Liver (tissue), 9 donors: ENCODE results near the gene SLC34A3. TPM values are rescaled to one million over a fixed set of nuclear protein-coding genes. Genes with fewer than 3 reads are reported as not detected.

Experiments used
- DNase-seq: peaks from one replicate; pipeline ENCODE4 v3.0.0-alpha.2; 2017; ENCODE audit warnings: low spot score
- H3K27ac ChIP-seq, 2 donors: one replicate each; pipeline ENCODE4 v1.7.0; 2013; ENCODE audit warnings: inconsistent platforms in 2 of 2, low read length in 2 of 2, control low read depth in 1 of 2, low read depth in 1 of 2, mild to moderate bottlenecking in 1 of 2
- H3K27me3 ChIP-seq, 4 donors: one replicate each; pipeline versions ENCODE4 v1.6.1 to v1.7.0; 2013; ENCODE audit warnings: low read length in 3 of 4, inconsistent platforms in 1 of 4, mild to moderate bottlenecking in 1 of 4, moderate library complexity in 1 of 4; ENCODE audit not compliant: control insufficient read depth in 4 of 4, insufficient read depth in 4 of 4
- H3K36me3 ChIP-seq, 4 donors: one replicate each; pipeline versions ENCODE4 v1.6.1 to v1.7.0; 2013; ENCODE audit warnings: low read length in 3 of 4, mild to moderate bottlenecking in 3 of 4, low read depth in 1 of 4, moderate library complexity in 1 of 4; ENCODE audit not compliant: control insufficient read depth in 4 of 4, insufficient read depth in 3 of 4
- H3K4me1 ChIP-seq, 4 donors: one replicate each; pipeline versions ENCODE4 v1.6.1 to v1.7.0; 2013; ENCODE audit warnings: low read length in 3 of 4, mild to moderate bottlenecking in 3 of 4, moderate library complexity in 1 of 4; ENCODE audit not compliant: control insufficient read depth in 4 of 4, insufficient read depth in 4 of 4
- H3K4me3 ChIP-seq, 3 donors: one replicate each; pipeline versions ENCODE4 v1.6.1 to v1.7.0; 2013; ENCODE audit warnings: low read length in 3 of 3, control low read depth in 1 of 3, low read depth in 1 of 3, mild to moderate bottlenecking in 1 of 3
- H3K9ac ChIP-seq, 2 donors: one replicate each; pipeline ENCODE4 v1.7.0; 2013; ENCODE audit warnings: low read length in 2 of 2, mild to moderate bottlenecking in 2 of 2, moderate library complexity in 2 of 2, control low read depth in 1 of 2, low read depth in 1 of 2
- H3K9me3 ChIP-seq, 4 donors: one replicate each; pipeline versions ENCODE4 v1.6.1 to v1.7.0; 2013; ENCODE audit warnings: low read length in 3 of 4; ENCODE audit not compliant: control insufficient read depth in 4 of 4
- EGR1 ChIP-seq, 2 donors: IDR thresholded peaks; 2 replicates each; pipeline ENCODE4 v1.6.1; 2016 to 2018; ENCODE audit warnings: antibody characterized with exemption in 2 of 2, low read depth in 2 of 2
- FOXA1 ChIP-seq: IDR thresholded peaks from 2 replicates; pipeline ENCODE4 v1.6.1; 2016; ENCODE audit warnings: antibody characterized with exemption
- FOXA2 ChIP-seq: IDR thresholded peaks from 2 replicates; pipeline ENCODE4 v1.6.1; 2016; ENCODE audit warnings: antibody characterized with exemption
- GABPA ChIP-seq, 2 donors: IDR thresholded peaks in 1 of 2; conservative IDR thresholded peaks in 1 of 2; 2 replicates each; pipeline ENCODE4 v1.6.1; 2016; ENCODE audit warnings: antibody characterized with exemption in 2 of 2, mild to moderate bottlenecking in 1 of 2, moderate library complexity in 1 of 2
- HNF4A ChIP-seq, 2 donors: conservative IDR thresholded peaks; 2 replicates each; pipeline ENCODE4 v1.6.1; 2016; ENCODE audit warnings: antibody characterized with exemption in 2 of 2, mild to moderate bottlenecking in 2 of 2
- HNF4G ChIP-seq: IDR thresholded peaks from 2 replicates; pipeline ENCODE4 v1.6.1; 2016; ENCODE audit warnings: antibody characterized with exemption
- JUND ChIP-seq, 2 donors: IDR thresholded peaks; 2 replicates each; pipeline ENCODE4 v1.6.1; 2016; ENCODE audit warnings: antibody characterized with exemption in 2 of 2
- NR2F2 ChIP-seq: IDR thresholded peaks from 2 replicates; pipeline ENCODE4 v1.6.1; 2016; ENCODE audit warnings: antibody characterized with exemption
- RAD21 ChIP-seq, 2 donors: IDR thresholded peaks; 2 replicates each; pipeline ENCODE4 v1.6.1; 2016; ENCODE audit warnings: antibody characterized with exemption in 2 of 2, mild to moderate bottlenecking in 2 of 2
- RXRA ChIP-seq, 2 donors: IDR thresholded peaks; 2 replicates each; pipeline ENCODE4 v1.6.1; 2017 to 2018; ENCODE audit warnings: antibody characterized with exemption in 2 of 2, mild to moderate bottlenecking in 1 of 2
- SP1 ChIP-seq: IDR thresholded peaks from 2 replicates; pipeline ENCODE4 v1.6.1; 2018; ENCODE audit warnings: antibody characterized with exemption, mild to moderate bottlenecking
- TAF1 ChIP-seq: conservative IDR thresholded peaks from 2 replicates; pipeline ENCODE4 v1.6.1; 2016; ENCODE audit warnings: antibody characterized with exemption, mild to moderate bottlenecking
- YY1 ChIP-seq: IDR thresholded peaks from 2 replicates; pipeline ENCODE4 v1.6.1; 2016; ENCODE audit warnings: antibody characterized with exemption, mild to moderate bottlenecking
- WGBS: extraction: QIAGEN DNeasy Blood & Tissue Kit; methylation state at CpG from one replicate; pipeline ENCODE4 v1.1.7; 2013; 5-methylcytosine and 5-hydroxymethylcytosine counted together
- polyA plus RNA-seq, 2 donors: library from polyadenylated mRNA; stranded (reverse) in 1 of 2; unstranded in 1 of 2; fragments of 200-250 nt in 1 of 2; fragments of >200 nt in 1 of 2; fragmentation: Nextera tagmentation in 1 of 2; extraction: Ambion mirVana in 1 of 2; gene quantifications; one replicate each; pipeline versions ENCODE4 v1.2.1 to v1.2.3, GENCODE V29; 2013 to 2015
- total RNA-seq, 2 donors: library from RNA; depleted of rRNA; stranded (reverse); fragments of >200 nt; gene quantifications; one replicate each; pipeline ENCODE4 v1.2.3, GENCODE V29; 2014
- TF ChIP-seq, protein P1 (sequence below): IDR thresholded peaks from 2 replicates; pipeline ENCODE4 v1.6.1; 2016; ENCODE audit warnings: antibody characterized with exemption
- TF ChIP-seq, protein P2 (sequence below): IDR thresholded peaks from 2 replicates; pipeline ENCODE4 v1.6.1; 2016; ENCODE audit warnings: antibody characterized with exemption
- TF ChIP-seq, protein P3 (sequence below): fragments of 150-350 bp; IDR thresholded peaks from 2 replicates; pipeline ENCODE4 v1.5.1; 2017; ENCODE audit warnings: improper control_type of control experiment, low read depth, low read length; ENCODE audit not compliant: missing input control
- TF ChIP-seq, protein P4 (sequence below): IDR thresholded peaks from 2 replicates; pipeline ENCODE4 v1.6.1; 2016; ENCODE audit warnings: antibody characterized with exemption
- TF ChIP-seq, protein P5 (sequence below): IDR thresholded peaks from 2 replicates; pipeline ENCODE4 v1.6.1; 2016; ENCODE audit warnings: antibody characterized with exemption, mild to moderate bottlenecking
- donor health status: healthy.
- donor health status: healthy.
- donor health status: healthy.
- donor health status: healthy.
- donor health status: healthy.

The SLC34A3 gene
- total and polyA plus RNA-seq, 4 donors = not detected

DNA sequence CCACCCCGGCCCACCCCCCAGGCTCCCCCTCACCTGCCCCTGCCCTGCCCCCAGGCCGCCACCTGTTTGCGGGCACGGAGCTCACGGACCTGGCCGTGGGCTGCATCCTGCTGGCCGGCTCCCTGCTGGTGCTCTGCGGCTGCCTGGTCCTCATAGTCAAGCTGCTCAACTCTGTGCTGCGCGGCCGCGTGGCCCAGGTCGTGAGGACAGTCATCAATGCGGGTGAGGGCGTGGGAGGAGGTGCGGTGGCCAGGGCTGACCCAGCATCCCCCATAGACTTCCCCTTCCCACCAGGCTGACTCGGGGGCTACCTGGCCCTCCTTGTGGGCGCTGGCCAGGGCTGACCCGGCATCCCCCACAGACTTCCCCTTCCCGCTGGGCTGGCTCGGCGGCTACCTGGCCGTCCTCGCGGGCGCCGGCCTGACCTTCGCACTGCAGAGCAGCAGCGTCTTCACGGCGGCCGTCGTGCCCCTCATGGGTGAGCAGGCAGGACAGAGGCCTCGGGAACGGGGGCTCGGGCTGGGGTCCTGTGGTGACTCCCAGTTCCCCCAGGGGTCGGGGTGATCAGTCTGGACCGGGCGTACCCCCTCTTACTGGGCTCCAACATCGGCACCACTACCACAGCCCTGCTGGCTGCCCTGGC, 3.5 kb downstream of the SLC34A3 start:
- WGBS = 39% methylated on average over 40 of the region's 40 CpGs
- Histone ChIP-seq H3K4me1 (peaks cover 5 to 21% (median 8%) of the 10 kb centered on the region in 4 donors), H3K27me3 (no peaks in the 10 kb centered on the region), H3K27ac (no peak overlapping the region), H3K36me3 (no peaks in the 10 kb centered on the region), H3K9me3 (no peaks in the 10 kb centered on the region), H3K9ac (no peak overlapping the region), H3K4me3 (no peak overlapping the region)
- DNase-seq = no peak
- TF ChIP-seq YY1 = no peak
- TF ChIP-seq, protein P1, sequence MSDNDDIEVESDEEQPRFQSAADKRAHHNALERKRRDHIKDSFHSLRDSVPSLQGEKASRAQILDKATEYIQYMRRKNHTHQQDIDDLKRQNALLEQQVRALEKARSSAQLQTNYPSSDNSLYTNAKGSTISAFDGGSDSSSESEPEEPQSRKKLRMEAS = no peak
- TF ChIP-seq RXRA (IDR thresholded peaks at IDR 0.05) = no peak
- TF ChIP-seq FOXA2 = no peak
- TF ChIP-seq, protein P2, sequence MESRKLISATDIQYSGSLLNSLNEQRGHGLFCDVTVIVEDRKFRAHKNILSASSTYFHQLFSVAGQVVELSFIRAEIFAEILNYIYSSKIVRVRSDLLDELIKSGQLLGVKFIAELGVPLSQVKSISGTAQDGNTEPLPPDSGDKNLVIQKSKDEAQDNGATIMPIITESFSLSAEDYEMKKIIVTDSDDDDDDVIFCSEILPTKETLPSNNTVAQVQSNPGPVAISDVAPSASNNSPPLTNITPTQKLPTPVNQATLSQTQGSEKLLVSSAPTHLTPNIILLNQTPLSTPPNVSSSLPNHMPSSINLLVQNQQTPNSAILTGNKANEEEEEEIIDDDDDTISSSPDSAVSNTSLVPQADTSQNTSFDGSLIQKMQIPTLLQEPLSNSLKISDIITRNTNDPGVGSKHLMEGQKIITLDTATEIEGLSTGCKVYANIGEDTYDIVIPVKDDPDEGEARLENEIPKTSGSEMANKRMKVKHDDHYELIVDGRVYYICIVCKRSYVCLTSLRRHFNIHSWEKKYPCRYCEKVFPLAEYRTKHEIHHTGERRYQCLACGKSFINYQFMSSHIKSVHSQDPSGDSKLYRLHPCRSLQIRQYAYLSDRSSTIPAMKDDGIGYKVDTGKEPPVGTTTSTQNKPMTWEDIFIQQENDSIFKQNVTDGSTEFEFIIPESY = no peak
- TF ChIP-seq HNF4A (conservative IDR thresholded peaks at IDR 0.05) = no peak
- TF ChIP-seq, protein P3, sequence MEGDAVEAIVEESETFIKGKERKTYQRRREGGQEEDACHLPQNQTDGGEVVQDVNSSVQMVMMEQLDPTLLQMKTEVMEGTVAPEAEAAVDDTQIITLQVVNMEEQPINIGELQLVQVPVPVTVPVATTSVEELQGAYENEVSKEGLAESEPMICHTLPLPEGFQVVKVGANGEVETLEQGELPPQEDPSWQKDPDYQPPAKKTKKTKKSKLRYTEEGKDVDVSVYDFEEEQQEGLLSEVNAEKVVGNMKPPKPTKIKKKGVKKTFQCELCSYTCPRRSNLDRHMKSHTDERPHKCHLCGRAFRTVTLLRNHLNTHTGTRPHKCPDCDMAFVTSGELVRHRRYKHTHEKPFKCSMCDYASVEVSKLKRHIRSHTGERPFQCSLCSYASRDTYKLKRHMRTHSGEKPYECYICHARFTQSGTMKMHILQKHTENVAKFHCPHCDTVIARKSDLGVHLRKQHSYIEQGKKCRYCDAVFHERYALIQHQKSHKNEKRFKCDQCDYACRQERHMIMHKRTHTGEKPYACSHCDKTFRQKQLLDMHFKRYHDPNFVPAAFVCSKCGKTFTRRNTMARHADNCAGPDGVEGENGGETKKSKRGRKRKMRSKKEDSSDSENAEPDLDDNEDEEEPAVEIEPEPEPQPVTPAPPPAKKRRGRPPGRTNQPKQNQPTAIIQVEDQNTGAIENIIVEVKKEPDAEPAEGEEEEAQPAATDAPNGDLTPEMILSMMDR = no peak
- TF ChIP-seq SP1 = no peak
- TF ChIP-seq FOXA1 = no peak
- no peak for TF ChIP-seq HNF4G
- no peak for TF ChIP-seq JUND (IDR thresholded peaks at IDR 0.05)

DNA sequence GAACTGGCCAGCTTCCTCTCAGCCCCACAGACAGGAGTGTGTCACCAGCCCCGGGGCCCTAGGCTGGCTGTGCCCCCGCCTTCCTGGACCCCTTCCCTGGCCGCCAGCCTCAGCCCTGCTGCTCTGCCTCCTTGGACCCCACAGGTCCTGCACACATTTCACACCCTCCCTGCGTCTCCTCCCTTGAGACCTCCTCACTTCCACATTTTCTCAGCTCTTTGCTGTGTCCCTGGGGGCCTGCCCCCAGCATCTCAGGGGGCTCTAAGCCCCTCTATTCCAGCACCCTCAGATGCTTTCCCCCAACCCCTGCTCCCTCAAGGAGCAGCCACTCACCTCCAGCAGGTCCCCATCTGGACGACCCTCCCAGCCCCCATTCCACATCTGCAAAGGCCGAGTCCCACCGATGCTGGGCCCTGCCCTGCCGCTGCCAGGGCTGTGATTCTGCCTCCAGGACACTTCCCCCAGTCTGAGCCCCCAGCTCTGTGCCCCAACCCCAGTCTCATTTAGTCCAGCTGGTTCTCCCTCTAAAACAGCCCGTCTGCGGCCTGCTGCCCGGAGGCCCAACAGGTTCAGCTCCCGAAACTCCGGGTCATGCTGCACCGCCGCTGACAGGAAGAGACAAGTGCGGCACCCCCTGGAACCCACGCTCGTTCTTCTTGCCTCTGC, 4.2 kb downstream of the SLC34A3 start:
- peaks cover 5 to 22% (median 8%) of the 10 kb centered on the region in 4 donors for H3K4me1 ChIP-seq
- no peaks in the 10 kb centered on the region for H3K36me3 ChIP-seq
- no peaks in the 10 kb centered on the region for H3K9me3 ChIP-seq
- DNase-seq = no peak
- no peaks in the 10 kb centered on the region for H3K27me3 ChIP-seq
- H3K27ac ChIP-seq = no peak overlapping the region
- H3K4me3 ChIP-seq = no peak overlapping the region
- TF ChIP-seq, protein P1 = no peak
- TF ChIP-seq GABPA (IDR thresholded peaks at IDR 0.05 in 1 of 2, conservative IDR thresholded peaks at IDR 0.05 in 1 of 2) (no peak), JUND (IDR thresholded peaks at IDR 0.05) (no peak), EGR1 (IDR thresholded peaks at IDR 0.05; ENCODE audit: low read depth in 2 of 2) (no peak), FOXA2 (no peak), SP1 (no peak), TAF1 (no peak), YY1 (no peak), FOXA1 (no peak), RXRA (IDR thresholded peaks at IDR 0.05) (no peak), RAD21 (IDR thresholded peaks at IDR 0.05) (no peak), HNF4G (no peak), NR2F2 (no peak), HNF4A (conservative IDR thresholded peaks at IDR 0.05) (no peak)
- TF ChIP-seq, protein P4, sequence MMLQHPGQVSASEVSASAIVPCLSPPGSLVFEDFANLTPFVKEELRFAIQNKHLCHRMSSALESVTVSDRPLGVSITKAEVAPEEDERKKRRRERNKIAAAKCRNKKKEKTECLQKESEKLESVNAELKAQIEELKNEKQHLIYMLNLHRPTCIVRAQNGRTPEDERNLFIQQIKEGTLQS = no peak
- TF ChIP-seq, protein P5, sequence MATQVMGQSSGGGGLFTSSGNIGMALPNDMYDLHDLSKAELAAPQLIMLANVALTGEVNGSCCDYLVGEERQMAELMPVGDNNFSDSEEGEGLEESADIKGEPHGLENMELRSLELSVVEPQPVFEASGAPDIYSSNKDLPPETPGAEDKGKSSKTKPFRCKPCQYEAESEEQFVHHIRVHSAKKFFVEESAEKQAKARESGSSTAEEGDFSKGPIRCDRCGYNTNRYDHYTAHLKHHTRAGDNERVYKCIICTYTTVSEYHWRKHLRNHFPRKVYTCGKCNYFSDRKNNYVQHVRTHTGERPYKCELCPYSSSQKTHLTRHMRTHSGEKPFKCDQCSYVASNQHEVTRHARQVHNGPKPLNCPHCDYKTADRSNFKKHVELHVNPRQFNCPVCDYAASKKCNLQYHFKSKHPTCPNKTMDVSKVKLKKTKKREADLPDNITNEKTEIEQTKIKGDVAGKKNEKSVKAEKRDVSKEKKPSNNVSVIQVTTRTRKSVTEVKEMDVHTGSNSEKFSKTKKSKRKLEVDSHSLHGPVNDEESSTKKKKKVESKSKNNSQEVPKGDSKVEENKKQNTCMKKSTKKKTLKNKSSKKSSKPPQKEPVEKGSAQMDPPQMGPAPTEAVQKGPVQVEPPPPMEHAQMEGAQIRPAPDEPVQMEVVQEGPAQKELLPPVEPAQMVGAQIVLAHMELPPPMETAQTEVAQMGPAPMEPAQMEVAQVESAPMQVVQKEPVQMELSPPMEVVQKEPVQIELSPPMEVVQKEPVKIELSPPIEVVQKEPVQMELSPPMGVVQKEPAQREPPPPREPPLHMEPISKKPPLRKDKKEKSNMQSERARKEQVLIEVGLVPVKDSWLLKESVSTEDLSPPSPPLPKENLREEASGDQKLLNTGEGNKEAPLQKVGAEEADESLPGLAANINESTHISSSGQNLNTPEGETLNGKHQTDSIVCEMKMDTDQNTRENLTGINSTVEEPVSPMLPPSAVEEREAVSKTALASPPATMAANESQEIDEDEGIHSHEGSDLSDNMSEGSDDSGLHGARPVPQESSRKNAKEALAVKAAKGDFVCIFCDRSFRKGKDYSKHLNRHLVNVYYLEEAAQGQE = no peak
- H3K9ac ChIP-seq = no peak overlapping the region
- WGBS = 78% methylated on average over 18 of the region's 18 CpGs
